ENCODE data around the gene POLR1E.
"Not testable (repeated sequence)": the region's sequence is repeated elsewhere in the genome, so short reads cannot be mapped to it uniquely, and the experiment has no call there.

POLR1E gene

GRCh38 chr9:37477987-37478619 lies 7.6 kb upstream of the POLR1E start:
- not testable (repeated sequence) for H3K36me3 ChIP-seq (ENCODE audit: control insufficient read depth in 2 of 2, insufficient read depth in 2 of 2, low read length in 2 of 2); H3K27me3 ChIP-seq (ENCODE audit: control insufficient read depth in 1 of 2, insufficient read depth in 2 of 2, low read length in 2 of 2); H3K27ac ChIP-seq (ENCODE audit: low read length); H3K9ac ChIP-seq (ENCODE audit: low read length in 2 of 2); H3K4me3 ChIP-seq (ENCODE audit: low read length in 2 of 2); H3K9me3 ChIP-seq (ENCODE audit: control insufficient read depth in 2 of 2, low read length in 2 of 2); H3K4me1 ChIP-seq (ENCODE audit: control insufficient read depth, insufficient read depth, low read length)

GRCh38 chr9:37480759-37481158 lies 5.0 kb upstream of the POLR1E start:
- H3K9ac ChIP-seq (ENCODE audit: low read length in 2 of 2), result no peak overlapping the region
- no peaks in the 10 kb centered on the region for H3K27me3 ChIP-seq (ENCODE audit: control insufficient read depth in 1 of 2, insufficient read depth in 2 of 2, low read length in 2 of 2)
- H3K27ac ChIP-seq (ENCODE audit: low read length), result no peak overlapping the region
- H3K36me3 ChIP-seq (ENCODE audit: control insufficient read depth in 2 of 2, insufficient read depth in 2 of 2, low read length in 2 of 2), result no peaks in the 10 kb centered on the region
- H3K9me3 ChIP-seq (ENCODE audit: control insufficient read depth in 2 of 2, low read length in 2 of 2), result no peaks in the 10 kb centered on the region
- H3K4me1 ChIP-seq (ENCODE audit: control insufficient read depth, insufficient read depth, low read length), result peaks cover 7% of the 10 kb centered on the region
- no peak overlapping the region for H3K4me3 ChIP-seq (ENCODE audit: low read length in 2 of 2)

GRCh38 chr9:37486256-37486615 lies 488 bp downstream of the POLR1E start:
- no peaks in the 10 kb centered on the region for H3K27me3 ChIP-seq (ENCODE audit: control insufficient read depth in 1 of 2, insufficient read depth in 2 of 2, low read length in 2 of 2)
- H3K4me3 ChIP-seq (ENCODE audit: low read length in 2 of 2), result peak overlapping the region; percentile 84 to 94
- H3K9me3 ChIP-seq (ENCODE audit: control insufficient read depth in 2 of 2, low read length in 2 of 2), result no peaks in the 10 kb centered on the region
- H3K27ac ChIP-seq (ENCODE audit: low read length), result peak overlapping the region; percentile 90
- H3K9ac ChIP-seq (ENCODE audit: low read length in 2 of 2), result peak overlapping the region; percentile 88 to 90
- H3K4me1 ChIP-seq (ENCODE audit: control insufficient read depth, insufficient read depth, low read length), result peaks cover 34% of the 10 kb centered on the region
- H3K36me3 ChIP-seq (ENCODE audit: control insufficient read depth in 2 of 2, insufficient read depth in 2 of 2, low read length in 2 of 2), result peaks cover 7 to 13% of the 10 kb centered on the region in 2 donors

GRCh38 chr9:37486616-37487548 lies 1.1 kb downstream of the POLR1E start:
- Histone ChIP-seq H3K4me1 (ENCODE audit: control insufficient read depth, insufficient read depth, low read length) (peaks cover 34% of the 10 kb centered on the region), H3K27me3 (ENCODE audit: control insufficient read depth in 1 of 2, insufficient read depth in 2 of 2, low read length in 2 of 2) (no peaks in the 10 kb centered on the region), H3K9ac (ENCODE audit: low read length in 2 of 2) (peak overlapping the region; percentile 88 to 90), H3K36me3 (ENCODE audit: control insufficient read depth in 2 of 2, insufficient read depth in 2 of 2, low read length in 2 of 2) (peaks cover 7 to 14% of the 10 kb centered on the region in 2 donors), H3K27ac (ENCODE audit: low read length) (peak overlapping the region; percentile 90), H3K4me3 (ENCODE audit: low read length in 2 of 2) (peak overlapping the region; percentile 84 to 94), H3K9me3 (ENCODE audit: control insufficient read depth in 2 of 2, low read length in 2 of 2) (no peaks in the 10 kb centered on the region)

GRCh38 chr9:37491939-37492338 lies 6.2 kb downstream of the POLR1E start:
- H3K36me3 ChIP-seq (ENCODE audit: control insufficient read depth in 2 of 2, insufficient read depth in 2 of 2, low read length in 2 of 2), result peaks cover 46 to 49% of the 10 kb centered on the region in 2 donors
- no peak overlapping the region for H3K27ac ChIP-seq (ENCODE audit: low read length)
- peaks cover 15% of the 10 kb centered on the region for H3K4me1 ChIP-seq (ENCODE audit: control insufficient read depth, insufficient read depth, low read length)
- no peaks in the 10 kb centered on the region for H3K27me3 ChIP-seq (ENCODE audit: control insufficient read depth in 1 of 2, insufficient read depth in 2 of 2, low read length in 2 of 2)
- H3K9me3 ChIP-seq (ENCODE audit: control insufficient read depth in 2 of 2, low read length in 2 of 2), result no peaks in the 10 kb centered on the region
- H3K4me3 ChIP-seq (ENCODE audit: low read length in 2 of 2), result no peak overlapping the region
- no peak overlapping the region for H3K9ac ChIP-seq (ENCODE audit: low read length in 2 of 2)

- no peaks in the 10 kb centered on the region for H3K9me3 ChIP-seq (ENCODE audit: control insufficient read depth in 2 of 2, low read length in 2 of 2)
- peaks cover 54 to 59% of the 10 kb centered on the region in 2 donors for H3K36me3 ChIP-seq (ENCODE audit: control insufficient read depth in 2 of 2, insufficient read depth in 2 of 2, low read length in 2 of 2)
- no peak overlapping the region for H3K27ac ChIP-seq (ENCODE audit: low read length)
- H3K27me3 ChIP-seq (ENCODE audit: control insufficient read depth in 1 of 2, insufficient read depth in 2 of 2, low read length in 2 of 2), result no peaks in the 10 kb centered on the region
- no peak overlapping the region for H3K4me3 ChIP-seq (ENCODE audit: low read length in 2 of 2)
- H3K4me1 ChIP-seq (ENCODE audit: control insufficient read depth, insufficient read depth, low read length), result no peaks in the 10 kb centered on the region
- H3K9ac ChIP-seq (ENCODE audit: low read length in 2 of 2), result no peak overlapping the region
Measured at GRCh38 chr9:37495571-37495970, 9.8 kb downstream of the POLR1E start.

GRCh38 chr9:37496020-37496419 lies 10.3 kb downstream of the POLR1E start:
- Histone ChIP-seq H3K9ac (ENCODE audit: low read length in 2 of 2) (no peak overlapping the region), H3K27me3 (ENCODE audit: control insufficient read depth in 1 of 2, insufficient read depth in 2 of 2, low read length in 2 of 2) (no peaks in the 10 kb centered on the region), H3K36me3 (ENCODE audit: control insufficient read depth in 2 of 2, insufficient read depth in 2 of 2, low read length in 2 of 2) (peaks cover 56 to 62% of the 10 kb centered on the region in 2 donors), H3K4me3 (ENCODE audit: low read length in 2 of 2) (no peak overlapping the region), H3K4me1 (ENCODE audit: control insufficient read depth, insufficient read depth, low read length) (no peaks in the 10 kb centered on the region), H3K27ac (ENCODE audit: low read length) (no peak overlapping the region), H3K9me3 (ENCODE audit: control insufficient read depth in 2 of 2, low read length in 2 of 2) (no peaks in the 10 kb centered on the region)

GRCh38 chr9:37497320-37497719 lies 11.6 kb downstream of the POLR1E start:
- Histone ChIP-seq H3K9ac (ENCODE audit: low read length in 2 of 2) (no peak overlapping the region), H3K9me3 (ENCODE audit: control insufficient read depth in 2 of 2, low read length in 2 of 2) (no peaks in the 10 kb centered on the region), H3K4me1 (ENCODE audit: control insufficient read depth, insufficient read depth, low read length) (no peaks in the 10 kb centered on the region), H3K4me3 (ENCODE audit: low read length in 2 of 2) (no peak overlapping the region), H3K27me3 (ENCODE audit: control insufficient read depth in 1 of 2, insufficient read depth in 2 of 2, low read length in 2 of 2) (no peaks in the 10 kb centered on the region), H3K27ac (ENCODE audit: low read length) (no peak overlapping the region), H3K36me3 (ENCODE audit: control insufficient read depth in 2 of 2, insufficient read depth in 2 of 2, low read length in 2 of 2) (peaks cover 64 to 74% of the 10 kb centered on the region in 2 donors)

- Histone ChIP-seq H3K4me3 (ENCODE audit: low read length in 2 of 2) (no peak overlapping the region), H3K36me3 (ENCODE audit: control insufficient read depth in 2 of 2, insufficient read depth in 2 of 2, low read length in 2 of 2) (peaks cover 63 to 74% of the 10 kb centered on the region in 2 donors), H3K4me1 (ENCODE audit: control insufficient read depth, insufficient read depth, low read length) (no peaks in the 10 kb centered on the region), H3K9ac (ENCODE audit: low read length in 2 of 2) (no peak overlapping the region), H3K27ac (ENCODE audit: low read length) (no peak overlapping the region), H3K9me3 (ENCODE audit: control insufficient read depth in 2 of 2, low read length in 2 of 2) (no peaks in the 10 kb centered on the region), H3K27me3 (ENCODE audit: control insufficient read depth in 1 of 2, insufficient read depth in 2 of 2, low read length in 2 of 2) (no peaks in the 10 kb centered on the region)
Measured at GRCh38 chr9:37498457-37498856, 12.7 kb downstream of the POLR1E start.

- no peak overlapping the region for H3K4me3 ChIP-seq (ENCODE audit: low read length in 2 of 2)
- no peaks in the 10 kb centered on the region for H3K4me1 ChIP-seq (ENCODE audit: control insufficient read depth, insufficient read depth, low read length)
- H3K9me3 ChIP-seq (ENCODE audit: control insufficient read depth in 2 of 2, low read length in 2 of 2), result no peaks in the 10 kb centered on the region
- no peak overlapping the region for H3K27ac ChIP-seq (ENCODE audit: low read length)
- H3K9ac ChIP-seq (ENCODE audit: low read length in 2 of 2), result no peak overlapping the region
- H3K27me3 ChIP-seq (ENCODE audit: control insufficient read depth in 1 of 2, insufficient read depth in 2 of 2, low read length in 2 of 2), result no peaks in the 10 kb centered on the region
- H3K36me3 ChIP-seq (ENCODE audit: control insufficient read depth in 2 of 2, insufficient read depth in 2 of 2, low read length in 2 of 2), result peaks cover 60 to 72% of the 10 kb centered on the region in 2 donors
Measured at GRCh38 chr9:37499297-37499696, 13.5 kb downstream of the POLR1E start.
